Ovary (tissue), 9 donors: ENCODE results near the gene HDHD2. TPM values are rescaled to one million over a fixed set of nuclear protein-coding genes. Genes with fewer than 3 reads are reported as not detected.
A peak's percentile ranks its signal among the peaks of the same experiment; 100 is the strongest.

ENCODE experiments used
- DNase-seq, 5 donors: peaks; one replicate each; pipeline ENCODE4 v3.0.0-alpha.2; 2019 to 2020
- H3K27ac ChIP-seq, 2 donors: fragments of 200-600 bp; one replicate each; pipeline versions ENCODE4 v1.5.1 to v1.8.0; 2019 to 2022
- H3K27me3 ChIP-seq: fragments of 200-600 bp; one replicate; pipeline ENCODE4 v1.8.0; 2022
- H3K36me3 ChIP-seq: fragments of 200-600 bp; sonication (generic); one replicate; pipeline ENCODE4 v1.5.1; 2019
- H3K4me1 ChIP-seq: one replicate; pipeline ENCODE4 v1.8.1; 2013; ENCODE audit warnings: mild to moderate bottlenecking, moderate library complexity; ENCODE audit not compliant: insufficient read depth
- H3K4me3 ChIP-seq: fragments of 200-600 bp; sonication (generic); one replicate; pipeline ENCODE4 v1.5.1; 2017
- H3K9me3 ChIP-seq, 2 donors: fragments of 200-600 bp in 1 of 2; sonication (generic) in 1 of 2; one replicate each; pipeline versions ENCODE4 v1.5.1 to v1.8.1; 2013 to 2019; ENCODE audit warnings: mild to moderate bottlenecking in 1 of 2, moderate library complexity in 1 of 2
- EP300 ChIP-seq: sonication (generic); formaldehyde crosslinking; IDR thresholded peaks from one replicate; pipeline ENCODE4 v1.6.1; 2017; ENCODE audit warnings: antibody characterized with exemption
- POLR2A ChIP-seq: fragments of 450-650 bp; IDR thresholded peaks from one replicate; pipeline ENCODE4 v1.6.1; 2017; ENCODE audit warnings: antibody characterized with exemption, mild to moderate bottlenecking, moderate library complexity
- WGBS, 3 donors: extraction: QIAGEN DNeasy Blood & Tissue Kit in 1 of 3; methylation state at CpG; one replicate each; pipeline versions ENCODE4 v1.1.5 to v1.1.7; 2013 to 2017; 5-methylcytosine and 5-hydroxymethylcytosine counted together
- intact Hi-C, 4 donors: fragments of 100-400 bp; cut with DNase I; formaldehyde crosslinking; loops; one replicate each; pipeline versions ENCODE4 v1.11.0 to v1.15.1; 2022 to 2023
- polyA plus RNA-seq, 2 donors: library from polyadenylated mRNA; stranded (reverse); fragments of 200-250 nt in 1 of 2; fragments of 350-450 nt in 1 of 2; fragmentation: Illumina TruSeq in 1 of 2; extraction: RNeasy Lipid Tissue Mini Kit (QIAGEN cat#74804) in 1 of 2; gene quantifications; one replicate each; pipeline ENCODE4 v1.2.3, GENCODE V29; 2013 to 2014
- total RNA-seq, 7 donors: library from RNA; depleted of rRNA in 2 of 7; stranded (reverse); fragments of >200 nt in 2 of 7; fragmentation: NEBNext Ultra II Directional in 3 of 7; extraction: Animal tissue kit (Norgen Biotek cat#: 25700) in 3 of 7; gene quantifications; one replicate each; pipeline versions ENCODE4 v1.1.0 to v1.2.4, GENCODE V29; 2016 to 2023
- TF ChIP-seq, protein P1 (sequence below), 3 donors: fragments of 450-650 bp in 2 of 3; fragments of 200-600 bp in 1 of 3; IDR thresholded peaks; one replicate each; pipeline versions ENCODE4 v1.5.1 to v1.8.0; 2016 to 2022; ENCODE audit warnings: antibody characterized with exemption in 3 of 3, mild to moderate bottlenecking in 1 of 3
- donor health status: DM: no; HTN: no; CAD: no; lungs with moderate emphysema.
- donor health status: DM: no; HTN: no; CAD: no.
- donor health status: Bipolar disorder and iron deficiency.
- donor health status: DM: yes; HTN: yes; CAD: no.
- donor health status: DM: no; HTN: no; CAD: no.
- donor health status: DM: yes; HTN: yes; CAD: no.

HDHD2 gene
- total and polyA plus RNA-seq, 9 donors = 18.2 to 48.4 (median 36.7) TPM

GRCh38 chr18:47150824-47151366, 595 bp upstream of the HDHD2 start:
- Histone ChIP-seq H3K36me3 (no peaks in the 10 kb centered on the region), H3K27ac (peak overlapping the region; percentile 73 to 83), H3K4me1 (peaks cover 8% of the 10 kb centered on the region), H3K27me3 (no peaks in the 10 kb centered on the region), H3K9me3 (no peaks in the 10 kb centered on the region), H3K4me3 (peak overlapping the region; percentile 81)
- WGBS, 3 donors = 2 to 7% (median 4%) methylated on average over 13 of the region's 13 CpGs
- TF ChIP-seq, protein P1, sequence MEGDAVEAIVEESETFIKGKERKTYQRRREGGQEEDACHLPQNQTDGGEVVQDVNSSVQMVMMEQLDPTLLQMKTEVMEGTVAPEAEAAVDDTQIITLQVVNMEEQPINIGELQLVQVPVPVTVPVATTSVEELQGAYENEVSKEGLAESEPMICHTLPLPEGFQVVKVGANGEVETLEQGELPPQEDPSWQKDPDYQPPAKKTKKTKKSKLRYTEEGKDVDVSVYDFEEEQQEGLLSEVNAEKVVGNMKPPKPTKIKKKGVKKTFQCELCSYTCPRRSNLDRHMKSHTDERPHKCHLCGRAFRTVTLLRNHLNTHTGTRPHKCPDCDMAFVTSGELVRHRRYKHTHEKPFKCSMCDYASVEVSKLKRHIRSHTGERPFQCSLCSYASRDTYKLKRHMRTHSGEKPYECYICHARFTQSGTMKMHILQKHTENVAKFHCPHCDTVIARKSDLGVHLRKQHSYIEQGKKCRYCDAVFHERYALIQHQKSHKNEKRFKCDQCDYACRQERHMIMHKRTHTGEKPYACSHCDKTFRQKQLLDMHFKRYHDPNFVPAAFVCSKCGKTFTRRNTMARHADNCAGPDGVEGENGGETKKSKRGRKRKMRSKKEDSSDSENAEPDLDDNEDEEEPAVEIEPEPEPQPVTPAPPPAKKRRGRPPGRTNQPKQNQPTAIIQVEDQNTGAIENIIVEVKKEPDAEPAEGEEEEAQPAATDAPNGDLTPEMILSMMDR (IDR thresholded peaks at IDR 0.05) = no peak
- TF ChIP-seq EP300 = no peak
- TF ChIP-seq POLR2A = no peak
- intact Hi-C loops = no loop called here
- DNase-seq = peak in 4 of 5 donors; percentile 12 to 41 (median 27)

DNA sequence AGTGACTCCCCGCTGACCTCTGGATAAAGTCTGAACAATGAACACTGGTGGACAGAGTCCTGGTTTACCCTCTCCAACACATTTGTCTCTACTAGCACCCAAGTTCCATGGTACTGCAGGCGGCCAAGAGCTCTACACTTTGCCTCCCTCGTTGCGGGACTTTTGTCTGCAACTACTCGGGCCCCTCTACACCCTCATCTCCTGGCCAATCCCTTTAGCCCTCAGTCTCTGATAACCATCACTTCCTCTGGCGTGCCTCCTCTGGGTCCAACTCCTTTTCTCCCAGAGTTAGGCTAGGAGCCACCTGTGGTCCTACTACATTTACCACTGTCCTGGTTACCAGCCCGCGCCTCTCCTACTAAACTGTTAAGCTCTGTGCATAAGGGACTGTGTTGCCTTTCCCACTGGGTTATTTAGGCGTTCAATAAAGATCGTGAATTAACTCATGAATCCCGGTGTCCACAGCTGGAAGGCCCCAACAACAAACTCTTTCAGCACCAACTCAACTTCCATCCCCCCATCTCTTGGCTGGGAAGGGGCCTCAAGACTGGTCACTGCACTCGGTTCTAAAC, 757 bp downstream of the HDHD2 start:
- TF ChIP-seq, protein P1 (IDR thresholded peaks at IDR 0.05) = no peak
- TF ChIP-seq POLR2A (no peak), EP300 (no peak)
- Histone ChIP-seq H3K9me3 (no peaks in the 10 kb centered on the region), H3K27me3 (no peaks in the 10 kb centered on the region), H3K4me1 (peaks cover 8% of the 10 kb centered on the region), H3K36me3 (no peaks in the 10 kb centered on the region), H3K27ac (peak overlapping the region; percentile 73 to 83), H3K4me3 (peak overlapping the region; percentile 81)
- intact Hi-C loops = no loop called here
- DNase-seq = peak in 1 of 5 donors; percentile 20
- 21 to 24% (median 21%) methylated on average over 12 of the region's 12 CpGs for WGBS, 3 donors

DNA sequence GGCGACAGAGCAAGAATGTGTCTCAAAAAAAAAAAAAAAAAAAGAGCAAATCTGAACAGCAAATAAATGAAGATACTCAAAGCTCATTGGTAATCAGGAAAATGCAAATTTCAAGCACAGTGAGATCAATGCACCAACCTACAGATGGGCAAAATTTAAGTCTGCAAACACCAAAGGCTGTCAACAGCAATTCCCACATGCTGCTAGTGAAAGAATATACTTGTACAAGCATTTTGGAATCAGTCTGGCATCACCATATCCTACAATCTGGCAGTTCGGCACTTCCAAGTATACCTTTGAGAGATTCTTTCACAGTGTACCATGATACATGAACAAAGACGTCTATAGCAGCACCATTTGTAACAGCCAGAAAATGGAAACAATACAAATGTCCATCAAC, 4.1 kb downstream of the HDHD2 start:
- TF ChIP-seq EP300 (no peak), POLR2A (no peak)
- TF ChIP-seq, protein P1 (IDR thresholded peaks at IDR 0.05) = no peak
- Histone ChIP-seq H3K27ac (no peak overlapping the region), H3K4me3 (no peak overlapping the region), H3K9me3 (no peaks in the 10 kb centered on the region), H3K36me3 (no peaks in the 10 kb centered on the region), H3K27me3 (no peaks in the 10 kb centered on the region), H3K4me1 (peaks cover 8% of the 10 kb centered on the region)
- 93 to 95% (median 94%) methylated on average over 3 of the region's 3 CpGs for WGBS, 3 donors
- intact Hi-C loops = no loop called here
- no peak for DNase-seq

DNA sequence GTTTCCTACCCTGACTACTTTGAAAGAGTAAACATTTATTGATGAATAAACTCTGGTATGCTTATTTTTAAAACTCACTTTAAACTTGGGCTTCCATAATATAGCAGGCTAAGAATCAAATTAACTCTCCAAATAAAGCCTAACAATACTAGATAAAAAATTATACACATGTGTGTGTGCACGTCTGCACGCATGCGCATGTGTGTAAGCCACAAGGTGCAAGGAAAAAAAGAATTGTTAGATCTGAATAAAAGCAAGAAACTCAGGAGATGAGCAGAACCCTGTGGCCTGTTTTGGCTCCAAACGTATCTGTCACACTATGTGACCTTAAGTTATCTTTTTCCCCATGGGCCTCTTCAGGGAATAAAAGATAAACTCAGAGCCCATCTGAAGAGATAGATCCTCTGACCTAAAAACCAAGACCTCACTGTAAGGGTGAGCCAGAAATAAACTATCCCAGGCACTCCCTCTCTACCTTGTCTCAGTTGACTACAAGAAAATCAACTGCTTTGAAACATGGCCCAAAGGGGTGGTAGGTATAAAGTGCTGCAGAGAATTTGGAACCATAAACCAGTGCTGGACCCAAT, 6.3 kb downstream of the HDHD2 start:
- Histone ChIP-seq H3K27me3 (no peaks in the 10 kb centered on the region), H3K9me3 (no peaks in the 10 kb centered on the region), H3K4me3 (no peak overlapping the region), H3K36me3 (no peaks in the 10 kb centered on the region), H3K27ac (no peak overlapping the region), H3K4me1 (peaks cover 3% of the 10 kb centered on the region)
- no peak for DNase-seq
- 94 to 96% (median 96%) methylated on average over 4 of the region's 4 CpGs for WGBS, 3 donors
- intact Hi-C loops = no loop called here
- TF ChIP-seq EP300 = no peak
- TF ChIP-seq, protein P1 (IDR thresholded peaks at IDR 0.05) = no peak
- no peak for TF ChIP-seq POLR2A
